ENCODE results near the gene C8B. TPM values are rescaled to one million over a fixed set of nuclear protein-coding genes. Genes with fewer than 3 reads are reported as not detected.

Gene C8B
- total RNA-seq, 1 donor from 2014 or later = 1.2 TPM

DNA sequence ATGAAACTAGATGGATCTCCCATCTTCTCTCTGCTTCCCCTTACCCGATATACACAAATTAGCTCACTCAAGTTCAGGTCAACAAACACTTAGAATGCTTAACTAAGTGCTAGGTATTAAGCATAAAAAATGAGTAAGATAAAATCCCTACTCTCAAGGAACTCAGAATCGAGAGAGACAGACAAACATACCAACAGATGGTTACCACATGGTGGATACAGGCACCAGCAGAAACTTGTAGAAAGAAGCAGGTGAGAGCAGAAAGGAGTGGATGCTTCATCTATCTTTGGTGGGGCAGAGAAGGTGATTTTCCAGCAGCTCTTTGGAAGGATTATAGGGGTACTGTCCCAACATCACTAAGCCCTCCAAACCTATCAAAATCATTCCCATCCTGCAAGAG is 32.2 kb downstream of the C8B start:
- ATAC-seq = no peak

DNA sequence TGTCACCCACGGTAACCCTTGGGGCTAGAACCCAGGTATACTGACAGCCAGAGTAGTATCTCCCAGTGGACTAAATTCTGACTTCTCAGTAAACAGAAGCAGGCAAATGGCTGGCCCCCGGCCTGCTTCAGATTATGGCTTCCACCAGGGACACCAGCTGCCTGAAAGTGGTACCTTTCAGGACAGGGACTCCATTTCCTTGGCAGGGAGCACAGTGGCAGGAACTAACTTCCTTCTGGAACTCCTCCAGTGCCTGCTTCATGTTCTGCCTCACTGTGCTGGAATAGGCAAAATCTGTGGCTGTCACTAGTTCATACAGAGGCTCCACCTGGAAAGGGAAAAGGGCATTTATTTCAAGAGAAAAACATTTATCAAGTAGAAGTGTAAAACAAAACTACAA is 32.7 kb downstream of the C8B start:
- TF ChIP-seq, protein P1, sequence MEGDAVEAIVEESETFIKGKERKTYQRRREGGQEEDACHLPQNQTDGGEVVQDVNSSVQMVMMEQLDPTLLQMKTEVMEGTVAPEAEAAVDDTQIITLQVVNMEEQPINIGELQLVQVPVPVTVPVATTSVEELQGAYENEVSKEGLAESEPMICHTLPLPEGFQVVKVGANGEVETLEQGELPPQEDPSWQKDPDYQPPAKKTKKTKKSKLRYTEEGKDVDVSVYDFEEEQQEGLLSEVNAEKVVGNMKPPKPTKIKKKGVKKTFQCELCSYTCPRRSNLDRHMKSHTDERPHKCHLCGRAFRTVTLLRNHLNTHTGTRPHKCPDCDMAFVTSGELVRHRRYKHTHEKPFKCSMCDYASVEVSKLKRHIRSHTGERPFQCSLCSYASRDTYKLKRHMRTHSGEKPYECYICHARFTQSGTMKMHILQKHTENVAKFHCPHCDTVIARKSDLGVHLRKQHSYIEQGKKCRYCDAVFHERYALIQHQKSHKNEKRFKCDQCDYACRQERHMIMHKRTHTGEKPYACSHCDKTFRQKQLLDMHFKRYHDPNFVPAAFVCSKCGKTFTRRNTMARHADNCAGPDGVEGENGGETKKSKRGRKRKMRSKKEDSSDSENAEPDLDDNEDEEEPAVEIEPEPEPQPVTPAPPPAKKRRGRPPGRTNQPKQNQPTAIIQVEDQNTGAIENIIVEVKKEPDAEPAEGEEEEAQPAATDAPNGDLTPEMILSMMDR (IDR thresholded peaks at IDR 0.05) = no peak
- ATAC-seq (no peak), DNase-seq (no peak)
- no peaks in the 10 kb centered on the region for H3K36me3 ChIP-seq
- no peaks in the 10 kb centered on the region for H3K27me3 ChIP-seq (ENCODE audit: low read depth)
- no peak overlapping the region for H3K27ac ChIP-seq
- no peaks in the 10 kb centered on the region for H3K9me3 ChIP-seq
- intact Hi-C loops (cut with DNase I) = no loop called here
- no peaks in the 10 kb centered on the region for H3K4me1 ChIP-seq
- no peak overlapping the region for H3K4me3 ChIP-seq

More for the DNA sequence above, 32.2 kb downstream of the C8B start:
- Histone ChIP-seq H3K27me3 (ENCODE audit: low read depth) (no peaks in the 10 kb centered on the region), H3K4me1 (no peaks in the 10 kb centered on the region), H3K9me3 (no peaks in the 10 kb centered on the region), H3K36me3 (no peaks in the 10 kb centered on the region), H3K27ac (no peak overlapping the region), H3K4me3 (no peak overlapping the region)
- intact Hi-C loops (cut with DNase I) = no loop called here
- TF ChIP-seq, protein P1 (IDR thresholded peaks at IDR 0.05) = no peak
- no peak for DNase-seq

DNA sequence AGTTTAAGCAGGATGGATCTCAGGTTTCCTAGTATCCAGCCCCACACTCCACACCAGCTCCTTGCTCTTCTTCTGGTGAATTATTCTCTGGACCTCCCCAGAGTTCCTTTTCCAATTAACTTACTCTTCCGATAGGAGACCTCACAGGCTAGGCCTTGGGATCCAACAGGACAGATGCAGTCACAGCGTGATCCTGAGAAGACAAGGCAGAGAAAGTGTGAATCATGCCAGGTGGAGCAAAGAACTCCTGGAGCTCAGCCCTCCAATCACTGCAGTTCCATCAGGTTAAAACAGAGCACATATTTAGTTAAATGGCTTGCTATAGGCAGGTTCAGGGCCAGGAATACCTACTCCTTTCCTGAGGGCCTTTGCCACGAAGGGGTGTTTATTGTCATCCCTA is 34.1 kb downstream of the C8B start:
- ATAC-seq (no peak), DNase-seq (no peak)
- intact Hi-C loops (cut with DNase I) = no loop called here
- H3K9me3 ChIP-seq = no peaks in the 10 kb centered on the region
- H3K27me3 ChIP-seq (ENCODE audit: low read depth) = no peaks in the 10 kb centered on the region
- H3K4me3 ChIP-seq = no peak overlapping the region
- TF ChIP-seq, protein P1 (IDR thresholded peaks at IDR 0.05) = no peak
- no peak overlapping the region for H3K27ac ChIP-seq
- H3K4me1 ChIP-seq = no peaks in the 10 kb centered on the region
- H3K36me3 ChIP-seq = no peaks in the 10 kb centered on the region

DNA sequence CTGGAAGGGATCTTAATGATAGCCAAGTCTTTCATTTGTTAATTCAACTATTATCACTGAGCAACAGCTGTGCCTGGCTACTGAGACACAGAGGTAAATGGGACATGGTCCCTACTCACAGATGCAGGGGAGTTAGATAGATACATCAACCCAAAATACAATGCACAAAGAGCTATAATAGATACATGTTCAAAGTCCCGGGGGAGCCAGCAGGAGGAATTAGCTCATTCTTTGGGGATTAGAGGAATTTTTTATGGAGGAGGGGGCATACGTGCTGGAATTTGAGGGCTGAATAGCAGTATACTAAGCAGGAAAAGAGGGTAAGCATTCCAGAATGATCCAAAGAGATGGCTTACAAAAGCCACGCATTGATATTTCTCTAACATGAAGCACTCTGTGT is 34.6 kb downstream of the C8B start:
- no peaks in the 10 kb centered on the region for H3K36me3 ChIP-seq
- H3K9me3 ChIP-seq = no peaks in the 10 kb centered on the region
- TF ChIP-seq, protein P1 (IDR thresholded peaks at IDR 0.05) = no peak
- ATAC-seq = no peak
- no peaks in the 10 kb centered on the region for H3K27me3 ChIP-seq (ENCODE audit: low read depth)
- no peaks in the 10 kb centered on the region for H3K4me1 ChIP-seq
- no peak for DNase-seq
- no peak overlapping the region for H3K4me3 ChIP-seq
- H3K27ac ChIP-seq = no peak overlapping the region
- intact Hi-C loops (cut with DNase I) = no loop called here

DNA sequence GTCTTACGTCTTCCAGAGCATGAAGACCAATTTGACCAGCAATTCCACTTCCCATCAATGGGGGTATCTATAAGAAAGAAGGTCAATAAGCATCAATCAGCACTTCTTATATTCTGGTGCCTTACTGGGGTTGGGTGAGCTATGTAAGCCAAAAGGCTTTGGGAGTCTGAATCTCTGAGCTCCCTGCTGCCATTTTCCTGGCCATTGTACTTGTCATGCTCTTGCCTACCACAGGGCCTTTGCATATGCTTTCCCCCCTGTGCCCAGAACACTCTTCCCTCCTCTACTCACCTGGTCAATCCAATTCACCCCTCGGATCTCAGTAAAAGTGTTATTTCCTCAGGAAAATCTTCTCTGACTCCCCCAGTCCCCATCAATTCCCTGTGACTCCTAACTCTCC is 36.3 kb downstream of the C8B start:
- Histone ChIP-seq H3K4me1 (no peaks in the 10 kb centered on the region), H3K36me3 (no peaks in the 10 kb centered on the region), H3K9me3 (no peaks in the 10 kb centered on the region), H3K27ac (no peak overlapping the region), H3K4me3 (no peak overlapping the region), H3K27me3 (ENCODE audit: low read depth) (no peaks in the 10 kb centered on the region)
- DNase-seq (no peak), ATAC-seq (no peak)
- intact Hi-C loops (cut with DNase I) = no loop called here
- TF ChIP-seq, protein P1 (IDR thresholded peaks at IDR 0.05) = no peak

DNA sequence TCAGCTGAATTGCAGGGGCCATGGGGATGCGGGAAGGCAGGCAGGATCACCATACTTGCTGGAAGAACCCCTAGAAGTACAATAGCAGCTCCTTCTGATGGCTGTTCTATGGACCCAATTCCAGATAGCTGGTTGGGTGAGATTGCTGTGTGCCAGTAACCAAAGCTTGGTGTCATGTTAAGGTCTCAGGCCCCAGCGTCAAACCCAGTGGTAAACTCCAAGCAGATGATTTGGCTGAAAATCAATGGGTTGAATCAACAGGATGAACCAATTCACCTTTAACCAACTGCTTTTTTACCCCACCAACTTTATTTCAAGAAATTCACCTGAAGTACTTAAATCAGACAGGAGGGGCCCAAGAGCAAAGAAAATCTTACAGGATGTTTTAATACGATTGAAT is 37.8 kb downstream of the C8B start:
- no peaks in the 10 kb centered on the region for H3K36me3 ChIP-seq
- DNase-seq = no peak
- no peaks in the 10 kb centered on the region for H3K27me3 ChIP-seq (ENCODE audit: low read depth)
- TF ChIP-seq, protein P1 (IDR thresholded peaks at IDR 0.05) = no peak
- H3K9me3 ChIP-seq = no peaks in the 10 kb centered on the region
- no peak for ATAC-seq
- H3K27ac ChIP-seq = no peak overlapping the region
- H3K4me3 ChIP-seq = no peak overlapping the region
- H3K4me1 ChIP-seq = no peaks in the 10 kb centered on the region
- intact Hi-C loops (cut with DNase I) = no loop called here
